ENCODE data around the gene NEUROD4. TPM values are rescaled to one million over a fixed set of nuclear protein-coding genes. Genes with fewer than 3 reads are reported as not detected.
"Not testable (repeated sequence)": the region's sequence is repeated elsewhere in the genome, so short reads cannot be mapped to it uniquely, and the experiment has no call there.

NEUROD4 gene
- not detected for total RNA-seq

DNA sequence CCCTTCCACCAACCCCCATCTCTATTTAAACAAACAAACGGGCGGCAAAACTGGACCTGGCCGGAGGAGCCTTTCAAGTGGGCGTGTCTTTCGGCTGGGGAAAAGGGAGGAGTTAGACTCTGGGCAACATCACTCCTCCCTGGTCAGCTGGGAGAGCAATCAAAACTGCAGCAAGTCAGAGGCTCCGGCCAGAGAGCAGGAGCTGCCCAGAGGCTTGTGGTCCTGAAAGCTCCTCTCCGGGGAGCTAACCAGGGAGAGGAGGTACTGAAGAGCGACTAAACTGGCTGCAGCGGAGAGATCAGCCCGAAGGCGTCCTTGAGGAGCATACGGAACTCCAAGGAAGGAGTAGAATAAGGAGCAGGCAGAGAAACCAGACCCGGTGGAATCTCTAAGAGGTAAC is at the start of gene NEUROD4:
NEUROD4 (plus strand) TSS at position 191 of the 400 bp plus-strand sequence. CDS start 6,466 bp downstream, outside the sequence.
- CTCF ChIA-PET, result interaction anchor here (1.4 to 2.4 kb wide), 2 partner anchors 49 to 52 kb away, joined by 5 to 11 read pairs; no protein-coding TSS in a partner anchor
- Mint-ChIP-seq H3K27ac (no peak within 1 kb of the TSS), H3K4me3 (no peak within 1 kb of the TSS), H3K4me1 (peaks cover 4% of the 10 kb centered on the region), H3K27me3 (peaks cover 58% of the 10 kb centered on the region), H3K9me3 (ENCODE audit: low read depth) (no peaks in the 10 kb centered on the region), H3K36me3 (no peaks in the 10 kb centered on the region)
- ATAC-seq, result peak; percentile 63
- peak; percentile 45 for DNase-seq

DNA sequence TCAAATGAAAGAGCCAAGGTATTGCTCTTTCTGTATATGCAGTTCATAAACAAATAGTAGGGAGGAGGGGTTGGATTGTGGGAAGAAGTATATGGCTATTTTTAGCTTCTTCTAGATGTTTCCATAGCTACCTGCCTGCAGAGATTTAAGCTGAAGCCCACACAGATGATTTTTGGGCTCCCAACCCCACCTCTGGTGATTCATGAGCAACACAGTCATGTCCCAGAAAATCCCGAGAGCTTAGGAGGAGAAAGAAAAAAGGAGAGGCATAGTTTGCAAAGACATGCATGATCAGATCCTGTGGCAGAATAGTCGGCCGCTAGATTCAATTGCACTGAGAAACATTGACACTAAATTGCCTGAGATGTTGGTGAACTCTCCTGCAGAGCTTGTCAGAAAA is 49.0 kb upstream of the NEUROD4 start:
- Mint-ChIP-seq H3K4me1 (peaks cover 29% of the 10 kb centered on the region), H3K4me3 (no peak overlapping the region)
- CTCF ChIA-PET, result interaction anchor here (1.5 to 3.1 kb wide), 3 partner anchors 22 to 116 kb away, joined by 6 to 13 read pairs (median 6); partner anchors contain the start of gene MUCL1

DNA sequence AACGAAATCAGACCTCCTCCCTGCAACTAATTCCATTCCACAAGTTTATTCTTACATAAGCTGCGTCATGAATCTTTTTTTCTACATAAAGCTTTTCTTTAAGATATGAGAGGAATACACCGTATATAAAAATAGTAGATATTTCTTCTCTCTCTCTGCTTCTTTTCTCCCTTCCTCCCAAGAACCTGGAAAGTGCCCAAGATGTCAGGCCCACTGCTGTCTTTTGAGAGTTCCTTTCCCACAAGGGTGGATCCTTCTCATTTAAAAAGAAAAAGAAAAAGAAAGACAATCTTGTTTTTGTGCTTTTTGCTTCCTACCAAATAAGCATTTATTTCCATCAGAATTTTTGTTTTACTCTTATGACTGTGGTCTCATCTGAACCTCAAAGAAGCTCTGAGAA is 46.2 kb upstream of the NEUROD4 start:
- CTCF ChIA-PET, result interaction anchor here (1.3 to 3.3 kb wide), 2 partner anchors 15 to 99 kb away, joined by 3 to 17 read pairs; no protein-coding TSS in a partner anchor
- H3K9me3 Mint-ChIP-seq (ENCODE audit: low read depth), result no peaks in the 10 kb centered on the region
- H3K4me1 Mint-ChIP-seq, result peaks cover 39% of the 10 kb centered on the region
- DNase-seq, result no peak
- ATAC-seq, result no peak
- H3K36me3 Mint-ChIP-seq, result peaks cover 40% of the 10 kb centered on the region
- no peak overlapping the region for H3K27ac Mint-ChIP-seq
- H3K27me3 Mint-ChIP-seq, result no peaks in the 10 kb centered on the region
- H3K4me3 Mint-ChIP-seq, result no peak overlapping the region

More for the DNA sequence above, 49.0 kb upstream of the NEUROD4 start:
- Mint-ChIP-seq H3K27me3 (no peaks in the 10 kb centered on the region), H3K9me3 (ENCODE audit: low read depth) (no peaks in the 10 kb centered on the region), H3K27ac (no peak overlapping the region), H3K36me3 (peaks cover 43% of the 10 kb centered on the region)
- ATAC-seq, result no peak
- no peak for DNase-seq

DNA sequence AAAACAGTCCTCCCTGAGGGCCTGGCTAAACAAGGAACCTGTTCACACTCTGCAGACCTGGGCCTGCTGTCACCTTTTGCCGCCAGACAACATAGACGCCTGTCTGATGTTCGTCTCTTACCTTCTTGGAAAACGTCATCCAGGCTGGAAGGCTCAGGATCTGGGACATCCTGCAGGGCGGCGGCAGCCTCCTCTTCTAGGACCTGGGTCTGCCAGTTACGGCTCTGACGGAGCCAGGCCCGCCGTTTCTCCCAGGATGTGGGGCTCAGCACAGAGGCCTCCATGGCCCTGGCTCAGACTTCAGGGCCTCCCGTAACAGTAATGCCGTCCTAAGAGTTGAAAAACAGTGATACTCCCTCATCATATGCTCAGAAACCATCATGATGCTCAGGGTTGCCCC is 45.5 kb upstream of the NEUROD4 start:
- ATAC-seq (no peak), DNase-seq (no peak)
- CTCF ChIA-PET, result interaction anchor here (1.3 to 3.3 kb wide), 2 partner anchors 15 to 98 kb away, joined by 3 to 17 read pairs; no protein-coding TSS in a partner anchor
- Mint-ChIP-seq H3K27me3 (no peaks in the 10 kb centered on the region), H3K4me1 (peaks cover 43% of the 10 kb centered on the region), H3K27ac (no peak overlapping the region), H3K36me3 (peaks cover 44% of the 10 kb centered on the region), H3K4me3 (no peak overlapping the region), H3K9me3 (ENCODE audit: low read depth) (no peaks in the 10 kb centered on the region)

- H3K27ac Mint-ChIP-seq, result no peak overlapping the region
- no peak overlapping the region for H3K4me3 Mint-ChIP-seq
Observed at GRCh38 chr12:54975272-54975671, 44.5 kb upstream of the NEUROD4 start.

DNA sequence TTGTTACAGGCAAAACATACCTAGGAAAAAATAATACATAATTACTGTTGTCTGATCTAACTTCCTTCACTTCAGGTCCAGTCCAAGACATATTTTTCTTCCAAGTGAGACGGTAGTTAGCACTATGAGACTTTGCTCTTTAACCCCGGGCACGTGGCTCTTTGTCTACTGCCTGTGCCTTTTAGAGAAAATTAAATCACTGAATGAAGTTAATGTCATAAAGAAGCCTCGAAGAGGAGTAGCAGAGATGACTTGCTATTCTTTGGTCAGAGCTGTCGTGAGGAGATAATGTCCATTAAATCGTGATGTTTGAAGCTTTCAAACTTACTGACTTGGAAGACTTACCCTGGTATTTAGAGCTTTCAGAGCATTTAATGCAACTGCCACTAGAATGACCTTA is 43.9 kb upstream of the NEUROD4 start:
- Mint-ChIP-seq H3K4me1 (peaks cover 56% of the 10 kb centered on the region), H3K27me3 (no peaks in the 10 kb centered on the region), H3K9me3 (ENCODE audit: low read depth) (no peaks in the 10 kb centered on the region), H3K36me3 (peaks cover 54% of the 10 kb centered on the region), H3K27ac (no peak overlapping the region), H3K4me3 (no peak overlapping the region)
- no peak for ATAC-seq
- no peak for DNase-seq
- CTCF ChIA-PET, result interaction anchor here (0.8 to 3.9 kb wide), 6 partner anchors 9 to 251 kb away, joined by 3 to 21 read pairs (median 3); partner anchors contain the start of gene TESPA1

More at GRCh38 chr12:54975272-54975671, 44.5 kb upstream of the NEUROD4 start:
- H3K4me1 Mint-ChIP-seq, result peaks cover 51% of the 10 kb centered on the region
- H3K36me3 Mint-ChIP-seq, result peaks cover 52% of the 10 kb centered on the region
- H3K9me3 Mint-ChIP-seq (ENCODE audit: low read depth), result no peaks in the 10 kb centered on the region
- CTCF ChIA-PET, result interaction anchor here (0.7 to 3.9 kb wide), 6 partner anchors 17 to 1399 kb away, joined by 3 to 21 read pairs (median 3); no protein-coding TSS in a partner anchor
- no peaks in the 10 kb centered on the region for H3K27me3 Mint-ChIP-seq
- no peak for DNase-seq
- ATAC-seq, result no peak

- Mint-ChIP-seq H3K36me3 (peaks cover 60% of the 10 kb centered on the region), H3K4me1 (peaks cover 69% of the 10 kb centered on the region), H3K27me3 (no peaks in the 10 kb centered on the region), H3K4me3 (no peak overlapping the region), H3K27ac (peak overlapping the region; percentile 42), H3K9me3 (ENCODE audit: low read depth) (no peaks in the 10 kb centered on the region)
- CTCF ChIA-PET, result interaction anchor here (0.9 to 3.9 kb wide), 3 partner anchors 16 to 228 kb away, joined by 3 to 21 read pairs (median 7); no protein-coding TSS in a partner anchor
- DNase-seq (no peak), ATAC-seq (no peak)
Observed at GRCh38 chr12:54977155-54977554, 42.6 kb upstream of the NEUROD4 start.

- ATAC-seq (no peak), DNase-seq (no peak)
- CTCF ChIA-PET, result interaction anchor here (0.7 to 3.9 kb wide), 3 partner anchors 15 to 284 kb away, joined by 3 to 21 read pairs (median 7); no protein-coding TSS in a partner anchor
- H3K27me3 Mint-ChIP-seq, result no peaks in the 10 kb centered on the region
- peaks cover 62% of the 10 kb centered on the region for H3K36me3 Mint-ChIP-seq
- no peaks in the 10 kb centered on the region for H3K9me3 Mint-ChIP-seq (ENCODE audit: low read depth)
- H3K4me3 Mint-ChIP-seq, result peak overlapping the region; percentile 50
- H3K4me1 Mint-ChIP-seq, result peaks cover 76% of the 10 kb centered on the region
- peak overlapping the region; percentile 72 for H3K27ac Mint-ChIP-seq
Observed at GRCh38 chr12:54977857-54978256, 41.9 kb upstream of the NEUROD4 start.

- H3K27me3 Mint-ChIP-seq, result no peaks in the 10 kb centered on the region
- CTCF ChIA-PET, result interaction anchor here (1.0 to 1.6 kb wide), 5 partner anchors 13 to 239 kb away, joined by 3 to 10 read pairs (median 5); no protein-coding TSS in a partner anchor
- H3K36me3 Mint-ChIP-seq, result peaks cover 63% of the 10 kb centered on the region
- peaks cover 83% of the 10 kb centered on the region for H3K4me1 Mint-ChIP-seq
- H3K4me3 Mint-ChIP-seq, result peak overlapping the region; percentile 49
- H3K27ac Mint-ChIP-seq, result peak overlapping the region; percentile 75
- no peaks in the 10 kb centered on the region for H3K9me3 Mint-ChIP-seq (ENCODE audit: low read depth)
- ATAC-seq, result no peak
- DNase-seq, result peak; percentile 61
Observed at GRCh38 chr12:54980341-54980740, 39.4 kb upstream of the NEUROD4 start.

GRCh38 chr12:54981796-54982195 is 38.0 kb upstream of the NEUROD4 start:
- H3K36me3 Mint-ChIP-seq, result peaks cover 59% of the 10 kb centered on the region
- peak overlapping the region; percentile 93 for H3K4me3 Mint-ChIP-seq
- no peaks in the 10 kb centered on the region for H3K9me3 Mint-ChIP-seq (ENCODE audit: low read depth)
- CTCF ChIA-PET, result interaction anchor here (2.1 to 4.3 kb wide), 4 partner anchors 11 to 232 kb away, joined by 7 to 34 read pairs (median 12); no protein-coding TSS in a partner anchor
- peak; percentile 17 for ATAC-seq
- H3K27ac Mint-ChIP-seq, result peak overlapping the region; percentile 83
- peaks cover 82% of the 10 kb centered on the region for H3K4me1 Mint-ChIP-seq
- H3K27me3 Mint-ChIP-seq, result no peaks in the 10 kb centered on the region
- peak; percentile 45 for DNase-seq

DNA sequence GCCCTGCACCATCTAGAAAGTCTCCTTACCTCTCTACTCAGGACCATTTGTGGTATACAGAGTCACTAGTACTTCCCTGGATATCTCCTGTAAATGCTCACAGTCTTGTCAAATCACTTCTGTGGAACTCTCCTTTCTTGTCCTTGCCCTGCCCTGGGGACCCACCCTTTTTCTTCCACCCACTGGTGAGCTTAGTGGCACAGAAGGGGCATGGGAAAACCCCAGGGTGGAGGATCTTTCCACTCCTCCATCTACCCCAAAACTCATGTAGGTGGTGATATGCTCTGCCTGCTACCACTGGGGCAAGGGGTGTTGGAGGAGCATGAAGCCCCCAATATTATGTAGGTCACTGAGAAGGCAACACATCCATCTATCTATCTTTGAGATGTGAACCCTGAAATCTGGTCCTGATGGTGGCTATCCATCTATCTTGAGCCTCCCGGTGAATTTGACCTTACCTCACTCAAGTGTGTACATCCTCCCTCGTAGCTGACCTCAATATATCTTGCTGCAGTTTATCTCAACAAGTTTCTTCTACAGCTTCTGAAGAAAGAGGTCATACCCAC is 36.2 kb upstream of the NEUROD4 start:
- Mint-ChIP-seq H3K27ac (peak overlapping the region; percentile 83), H3K36me3 (peaks cover 52% of the 10 kb centered on the region), H3K4me1 (peaks cover 67% of the 10 kb centered on the region), H3K9me3 (ENCODE audit: low read depth) (no peaks in the 10 kb centered on the region), H3K27me3 (no peaks in the 10 kb centered on the region), H3K4me3 (peak overlapping the region; percentile 93)
- ATAC-seq (peak; percentile 7), DNase-seq (peak; percentile 46)
- CTCF ChIA-PET, result interaction anchor here (1.0 to 4.3 kb wide), 6 partner anchors 9 to 234 kb away, joined by 3 to 38 read pairs (median 12); no protein-coding TSS in a partner anchor

DNA sequence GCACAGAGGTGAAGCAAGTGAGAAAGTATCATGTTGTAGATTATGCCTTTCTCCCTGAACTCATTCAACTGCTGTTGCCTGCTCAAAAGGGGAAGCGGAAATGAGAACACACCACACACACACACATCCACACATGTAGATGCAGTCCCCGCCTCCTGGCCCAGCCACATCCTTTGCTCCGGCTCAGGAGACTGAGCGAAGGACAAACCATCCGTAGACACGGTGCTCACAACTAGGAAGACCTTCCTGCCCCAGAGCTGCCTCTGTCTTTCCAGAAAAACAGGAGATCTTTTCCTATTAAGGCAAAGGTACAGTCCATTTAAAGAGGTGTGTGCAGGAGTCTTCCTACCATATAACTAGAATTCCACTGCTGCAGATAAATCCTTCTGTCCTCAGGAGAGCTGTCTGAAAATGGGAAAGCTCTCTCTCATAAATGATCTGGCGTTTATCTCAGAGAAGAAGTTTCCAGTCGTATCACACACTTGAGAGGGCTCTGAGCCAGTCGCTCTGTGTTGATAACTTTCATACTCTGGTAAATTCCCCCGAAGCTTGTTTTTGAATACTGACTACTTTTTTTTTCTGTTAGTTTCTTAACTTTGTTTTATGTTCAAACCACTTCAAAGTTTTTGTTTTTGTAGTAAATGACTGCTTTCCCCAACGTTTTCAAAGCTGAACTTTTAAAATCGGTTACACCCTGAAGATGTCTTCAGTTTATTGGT is 35.0 kb upstream of the NEUROD4 start, which contains the start of gene TESPA1:
TESPA1 (minus strand) TSS at position 105 of the 719 bp plus-strand sequence. CDS start 10,200 bp downstream, outside the sequence.
- H3K36me3 Mint-ChIP-seq, result peaks cover 42% of the 10 kb centered on the region
- H3K9me3 Mint-ChIP-seq (ENCODE audit: low read depth), result no peaks in the 10 kb centered on the region
- ATAC-seq, result peak; percentile 95
- CTCF ChIA-PET, result interaction anchor here (0.7 to 4.3 kb wide), 10 partner anchors 8 to 284 kb away, joined by 3 to 38 read pairs (median 6); no protein-coding TSS in a partner anchor
- H3K27me3 Mint-ChIP-seq, result no peaks in the 10 kb centered on the region
- H3K27ac Mint-ChIP-seq, result peak within 1 kb of the TSS; percentile 83
- H3K4me1 Mint-ChIP-seq, result peaks cover 62% of the 10 kb centered on the region
- H3K4me3 Mint-ChIP-seq, result peak within 1 kb of the TSS; percentile 93
- DNase-seq, result peak; percentile 94

GRCh38 chr12:54986773-54987172 is 33.0 kb upstream of the NEUROD4 start:
- CTCF ChIA-PET, result interaction anchor here (0.5 to 3.1 kb wide), 7 partner anchors 26 to 650 kb away, joined by 3 to 38 read pairs (median 8); no protein-coding TSS in a partner anchor
- not testable (repeated sequence) for H3K27me3 Mint-ChIP-seq; H3K4me3 Mint-ChIP-seq; ATAC-seq; DNase-seq; H3K27ac Mint-ChIP-seq; H3K9me3 Mint-ChIP-seq (ENCODE audit: low read depth)
- Mint-ChIP-seq H3K4me1 (peaks cover 62% of the 10 kb centered on the region), H3K36me3 (peaks cover 27% of the 10 kb centered on the region)
